Stimulated activated CD4-positive, alpha-beta T cell treated with anti-CD3 and anti-CD28 coated beads, Interleukin-4, amount 100 ng/mL, for 4 hours (primary cell): ENCODE data around the gene C11orf42.

ENCODE experiments used
- DNase-seq, 2 experiments: peaks; one replicate each; pipeline ENCODE4 v3.0.0-alpha.2; 2020

C11orf42 gene

GRCh38 chr11:6205366-6205765, at the start of gene C11orf42:
TSS of gene C11orf42 (plus strand) at chr11:6205557. CDS start at chr11:6205616, 59 bp downstream.
- DNase-seq: no peak

GRCh38 chr11:6156628-6157359, 48.6 kb upstream of the C11orf42 start:
- no peak for DNase-seq

- no peak for DNase-seq
Measured at GRCh38 chr11:6170226-6170625, 35.1 kb upstream of the C11orf42 start, which contains the start of gene OR52B2. TSS of gene OR52B2 (minus strand) at chr11:6170326. CDS start at chr11:6170326, 0 bp downstream.

DNA sequence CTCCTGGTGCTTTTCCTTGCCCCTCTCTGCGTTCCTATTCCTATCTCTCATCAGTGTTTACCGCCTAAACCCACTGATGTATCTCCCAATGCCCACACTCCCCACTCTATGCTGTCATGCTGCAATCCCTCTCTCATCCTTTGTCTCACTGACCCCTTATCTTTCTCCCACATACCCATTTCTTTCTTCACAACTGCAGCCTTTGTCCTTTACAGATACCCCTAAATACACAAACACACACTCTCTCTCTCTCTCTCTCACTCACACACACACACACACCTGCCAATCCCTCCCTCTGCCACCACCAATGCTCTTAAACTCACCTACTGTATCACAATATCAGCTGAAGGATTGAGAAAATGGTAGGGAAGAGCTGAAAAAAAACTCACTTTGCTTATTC, 29.9 kb upstream of the C11orf42 start:
- no peak for DNase-seq

DNA sequence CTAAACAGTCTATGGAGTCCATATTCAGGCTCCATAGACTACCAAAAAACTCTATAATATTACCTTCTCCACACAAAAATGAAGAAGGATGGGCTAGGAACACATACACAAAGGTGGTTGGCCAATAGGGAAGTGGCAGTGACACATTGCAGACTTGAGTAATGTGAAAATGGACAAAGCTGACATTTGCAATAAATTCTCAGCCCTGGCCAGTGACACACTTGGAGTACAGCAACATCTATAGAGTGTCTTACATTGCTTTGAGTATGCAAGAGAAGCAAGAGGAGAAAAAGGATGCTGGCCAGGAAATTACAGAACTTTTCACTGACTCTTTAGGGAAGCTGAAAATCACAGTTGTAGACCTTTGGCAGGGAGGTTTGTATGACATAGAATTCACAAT, 13.6 kb upstream of the C11orf42 start:
- no peak for DNase-seq

DNA sequence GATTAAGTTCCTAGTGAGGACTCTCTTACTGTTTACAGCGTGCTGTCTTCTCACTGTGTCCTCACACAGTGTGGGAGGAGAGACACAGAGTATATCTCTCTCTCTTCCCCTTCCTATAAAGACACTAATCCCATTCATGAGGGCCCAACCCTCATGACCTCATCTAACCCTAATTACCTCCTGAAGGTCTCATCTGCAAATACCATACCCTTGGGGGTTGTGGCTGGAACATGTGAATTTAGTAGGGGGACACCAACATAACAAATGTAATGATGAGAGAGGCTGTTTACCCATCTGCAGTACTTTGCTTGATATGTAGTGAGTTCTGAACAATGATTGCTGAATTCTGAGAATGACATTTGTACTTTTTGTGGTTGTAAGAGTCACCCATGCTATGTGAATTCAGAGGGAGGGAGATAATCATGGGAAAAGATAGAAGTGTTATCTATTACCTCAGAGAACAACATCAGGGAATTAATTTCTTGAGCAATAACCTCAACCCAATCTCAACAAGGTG, 11.2 kb upstream of the C11orf42 start:
- no peak for DNase-seq

DNA sequence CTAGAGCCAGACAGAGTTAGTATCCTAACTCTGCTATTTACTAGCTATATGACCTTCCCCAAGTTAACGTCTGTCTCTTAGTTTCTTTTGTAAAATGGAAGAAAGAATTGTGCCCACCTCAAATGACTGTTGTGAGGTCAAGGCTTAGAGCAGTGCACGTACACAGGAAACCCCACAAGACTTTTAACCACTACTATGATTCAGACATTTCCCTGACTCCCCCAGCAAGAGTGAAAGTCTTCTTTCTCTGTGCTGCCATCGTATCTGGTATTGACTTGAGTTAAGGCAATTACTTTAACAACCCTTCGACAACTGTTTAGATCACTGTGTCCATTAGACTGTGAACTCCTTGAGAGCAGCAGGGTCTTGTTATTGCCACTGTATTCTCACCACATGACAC, 9.0 kb upstream of the C11orf42 start:
- DNase-seq: no peak

- no peak for DNase-seq
Measured at GRCh38 chr11:6197466-6198200, 7.7 kb upstream of the C11orf42 start.

DNA sequence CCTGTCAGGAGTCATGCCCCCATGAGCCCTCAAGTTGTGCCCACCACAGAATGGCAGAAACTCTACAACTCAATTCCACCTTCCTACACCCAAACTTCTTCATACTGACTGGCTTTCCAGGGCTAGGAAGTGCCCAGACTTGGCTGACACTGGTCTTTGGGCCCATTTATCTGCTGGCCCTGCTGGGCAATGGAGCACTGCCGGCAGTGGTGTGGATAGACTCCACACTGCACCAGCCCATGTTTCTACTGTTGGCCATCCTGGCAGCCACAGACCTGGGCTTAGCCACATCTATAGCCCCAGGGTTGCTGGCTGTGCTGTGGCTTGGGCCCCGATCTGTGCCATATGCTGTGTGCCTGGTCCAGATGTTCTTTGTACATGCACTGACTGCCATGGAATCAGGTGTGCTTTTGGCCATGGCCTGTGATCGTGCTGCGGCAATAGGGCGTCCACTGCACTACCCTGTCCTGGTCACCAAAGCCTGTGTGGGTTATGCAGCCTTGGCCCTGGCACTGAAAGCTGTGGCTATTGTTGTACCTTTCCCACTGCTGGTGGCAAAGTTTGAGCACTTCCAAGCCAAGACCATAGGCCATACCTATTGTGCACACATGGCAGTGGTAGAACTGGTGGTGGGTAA, 6.1 kb upstream of the C11orf42 start, which contains the start of gene OR52W1:
TSS of gene OR52W1 (plus strand) at position 51 of the 637 bp plus-strand sequence. CDS start at position 51, 0 bp downstream.
- no peak for DNase-seq

GRCh38 chr11:6200975-6201374, 4.4 kb upstream of the C11orf42 start:
- DNase-seq: no peak

- no peak for DNase-seq
Measured at GRCh38 chr11:6201481-6201880, 3.9 kb upstream of the C11orf42 start.

- DNase-seq: no peak
Measured at GRCh38 chr11:6202041-6202440, 3.3 kb upstream of the C11orf42 start.

DNA sequence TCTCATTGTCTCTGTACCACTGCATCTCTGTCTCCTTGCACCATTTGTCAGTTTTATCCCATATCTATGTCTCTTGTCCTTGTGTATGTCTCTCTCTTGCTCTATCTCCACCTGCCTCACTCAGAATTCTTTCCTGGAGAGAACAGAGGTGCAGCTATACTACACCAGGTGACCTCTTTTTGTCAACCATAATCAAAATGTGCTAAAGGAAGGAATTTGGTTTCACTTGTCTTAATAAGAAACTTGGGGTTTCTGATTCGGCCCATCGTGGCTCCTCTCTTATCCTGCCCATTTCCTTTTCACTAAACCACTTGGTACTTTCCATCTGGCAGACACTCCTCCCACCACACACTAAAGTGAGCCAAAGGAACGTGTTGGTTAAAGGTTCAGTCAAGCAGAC, 2.0 kb upstream of the C11orf42 start:
- no peak for DNase-seq

- DNase-seq: no peak
Measured at GRCh38 chr11:6204706-6205105, 651 bp upstream of the C11orf42 start.

GRCh38 chr11:6206456-6207180, 1.3 kb downstream of the C11orf42 start:
- DNase-seq: no peak

DNA sequence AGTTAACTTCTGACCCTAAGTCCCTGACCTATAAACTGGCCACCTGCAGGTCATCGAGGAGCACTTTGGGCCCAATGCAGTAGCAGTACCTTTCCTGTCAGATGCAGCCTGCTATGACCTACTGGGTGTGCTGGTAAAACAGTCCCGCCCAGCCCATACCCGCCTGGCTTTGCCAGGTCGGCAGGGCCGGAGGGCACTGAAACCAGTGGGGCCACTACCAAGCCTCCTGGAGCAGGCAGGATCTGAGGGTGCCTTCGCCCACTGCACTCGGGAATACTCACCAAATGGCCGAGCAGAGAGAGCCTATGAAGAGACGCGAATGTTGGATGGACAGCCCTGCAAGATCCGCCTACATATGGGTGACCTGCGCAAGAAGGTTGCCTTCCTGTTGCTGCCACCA, 4.4 kb downstream of the C11orf42 start:
- DNase-seq: no peak

DNA sequence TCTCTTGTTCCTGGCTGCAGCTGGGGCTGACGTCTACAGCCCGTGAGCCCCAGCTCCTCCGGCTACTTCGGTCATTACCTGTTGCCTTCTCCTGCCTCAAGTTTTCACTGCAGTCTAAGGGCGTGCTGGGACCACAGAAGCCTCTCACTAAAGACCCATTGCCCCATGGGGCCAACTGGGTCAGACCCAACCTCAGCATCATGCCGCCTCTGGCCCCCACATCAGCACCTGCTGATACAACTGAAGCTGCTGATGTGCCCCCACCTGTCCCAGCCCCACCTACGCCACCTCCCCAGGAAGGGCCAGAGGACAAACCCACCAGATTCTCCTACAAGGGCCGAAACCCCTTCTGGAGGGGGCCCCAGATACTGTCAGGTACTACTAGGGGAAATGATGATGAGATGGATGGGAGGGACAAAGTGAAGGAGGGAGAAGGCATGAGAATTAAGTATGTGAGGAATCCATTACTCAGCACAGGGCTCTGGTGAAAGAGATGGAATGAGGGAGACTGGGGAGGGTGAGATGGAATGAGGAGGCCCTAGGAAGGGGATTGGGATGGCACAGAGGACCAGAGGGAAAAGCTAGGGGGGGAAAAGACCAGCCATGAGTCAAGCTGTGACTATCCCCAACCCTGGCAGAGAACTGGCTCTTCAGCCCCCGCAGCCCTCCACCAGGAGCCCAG, 5.1 kb downstream of the C11orf42 start:
- DNase-seq: no peak

DNA sequence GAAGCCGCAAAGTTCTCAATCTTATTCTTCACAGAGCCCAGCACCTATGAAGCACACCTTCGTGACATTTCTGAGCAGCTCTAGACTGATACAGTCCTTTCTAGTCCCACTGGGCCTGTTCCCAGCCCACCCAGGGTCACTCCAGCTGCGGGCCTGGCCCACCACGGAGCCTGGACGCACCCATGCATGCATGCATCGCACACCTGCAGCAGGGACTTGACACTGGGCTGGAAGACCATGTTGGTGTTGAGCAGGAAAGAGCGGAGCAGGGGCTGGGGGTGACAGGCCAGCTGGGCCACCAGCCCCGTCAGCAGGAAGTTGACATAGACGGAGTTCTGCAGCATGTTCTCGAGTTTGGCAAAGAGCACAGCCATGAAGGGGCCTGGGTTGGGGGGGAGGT, 9.2 kb downstream of the C11orf42 start:
- no peak for DNase-seq

DNA sequence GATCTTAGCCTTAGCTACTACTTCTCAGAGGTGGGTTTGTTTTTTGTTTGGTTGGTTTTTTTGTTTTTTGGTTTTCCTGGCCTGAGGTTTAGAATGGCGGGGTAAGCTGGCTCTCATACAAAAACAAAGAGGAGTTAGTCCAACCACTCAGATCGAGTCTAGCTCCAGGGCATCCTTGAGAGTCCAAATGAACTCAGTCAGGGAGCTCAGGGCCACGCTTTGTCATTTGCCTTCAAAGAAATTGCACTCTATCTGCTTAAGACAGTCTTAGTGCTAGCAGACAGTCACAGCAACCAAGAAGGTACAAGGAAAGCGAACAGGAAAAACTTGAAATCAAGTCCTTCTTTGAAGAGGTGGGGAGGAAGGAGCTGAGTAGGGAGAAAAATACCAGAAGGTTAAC, 11.1 kb downstream of the C11orf42 start:
- no peak for DNase-seq

GRCh38 chr11:6217722-6218121, 12.4 kb downstream of the C11orf42 start:
- no peak for DNase-seq

DNA sequence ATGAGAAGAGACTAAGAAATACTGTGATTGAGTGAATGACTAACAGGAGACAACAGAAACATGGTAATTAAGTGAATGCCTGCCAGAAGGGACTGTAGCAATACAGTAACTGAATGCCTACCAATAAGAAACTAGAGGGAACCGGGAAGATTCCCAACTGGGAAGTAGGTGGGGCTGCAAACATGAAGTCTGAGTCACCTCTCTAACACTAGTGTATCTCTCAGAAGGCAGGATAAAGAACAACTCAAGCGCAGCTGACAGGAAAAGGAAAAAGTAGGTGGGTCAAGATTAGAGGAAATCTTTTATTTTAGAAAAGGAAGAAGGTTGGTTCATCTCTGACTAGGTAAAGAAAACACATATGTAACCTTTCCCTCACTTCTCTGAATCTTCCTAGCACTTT, 14.0 kb downstream of the C11orf42 start:
- DNase-seq: no peak

GRCh38 chr11:6223854-6224253, 18.5 kb downstream of the C11orf42 start:
- no peak for DNase-seq
